MCF 10A (cell line): Measurements from ENCODE around the gene NHSL2. TPM values are rescaled to one million over a fixed set of nuclear protein-coding genes. Genes with fewer than 3 reads are reported as not detected.
A peak's percentile ranks its signal among the peaks of the same experiment; 100 is the strongest.

Experiments
- BruUV-seq: library from RNA; stranded (reverse); fragments of 400-500 nt; replicated peaks from 2 replicates; lab custom pipeline; 2021; lab: Mats Ljungman, UMichigan
- CTCF ChIA-PET: fragments of 300-600 bp; sonication (Branson Sonifier 250); formaldehyde crosslinking; extraction: SDS; loops from one replicate; lab custom pipeline; 2021; ENCODE audit warnings: antibody characterized with exemption, inconsistent platforms; lab: Yijun Ruan, JAX
- POLR2A ChIA-PET: fragments of 300-600, 350-650 bp; sonication (Branson Sonifier 250); formaldehyde crosslinking; extraction: SDS; loops from one replicate; lab custom pipeline; 2020; ENCODE audit warnings: antibody characterized with exemption, inconsistent platforms; lab: Yijun Ruan, JAX
- DNase-seq: peaks from one replicate; pipeline ENCODE4 v3.0.0-alpha.2; 2018; ENCODE audit not compliant: unreplicated experiment
- H3K27ac Mint-ChIP-seq: one replicate; pipeline ENCODE4 v1.8.0; 2022; ENCODE audit warnings: mild to moderate bottlenecking, low read depth, mixed read lengths; ENCODE audit not compliant: unreplicated experiment
- H3K27me3 Mint-ChIP-seq: one replicate; pipeline ENCODE4 v1.8.0; 2022; ENCODE audit warnings: mixed read lengths; ENCODE audit not compliant: insufficient read depth, unreplicated experiment
- H3K36me3 Mint-ChIP-seq: one replicate; pipeline ENCODE4 v1.8.0; 2022; ENCODE audit warnings: mild to moderate bottlenecking, moderate library complexity, mixed read lengths; ENCODE audit not compliant: insufficient read depth, unreplicated experiment
- H3K4me1 Mint-ChIP-seq: one replicate; pipeline ENCODE4 v1.8.0; 2022; ENCODE audit warnings: mixed read lengths; ENCODE audit not compliant: insufficient read depth, unreplicated experiment
- H3K4me3 Mint-ChIP-seq: one replicate; pipeline ENCODE4 v1.8.0; 2022; ENCODE audit warnings: mild to moderate bottlenecking, moderate library complexity, mixed read lengths; ENCODE audit not compliant: unreplicated experiment
- H3K9me3 Mint-ChIP-seq: one replicate; pipeline ENCODE4 v1.8.0; 2022; ENCODE audit warnings: mixed read lengths; ENCODE audit not compliant: unreplicated experiment
- intact Hi-C: fragments of 100-400 bp; cut with micrococcal nuclease; formaldehyde crosslinking; loops from 2 replicates; pipeline ENCODE4 v1.14.1; 2022
- total RNA-seq: library from RNA; stranded (reverse); gene quantifications from 2 replicates; pipeline ENCODE4 v1.2.3, GENCODE V29; 2022
- TF ChIP-seq, protein P1 (sequence below): fragments of 200-600 bp; IDR thresholded peaks from one replicate; pipeline ENCODE4 v1.8.0; 2022; ENCODE audit warnings: antibody characterized with exemption, mild to moderate bottlenecking; ENCODE audit not compliant: unreplicated experiment

Gene NHSL2
- total RNA-seq, 1 experiment from 2014 or later = not detected

DNA sequence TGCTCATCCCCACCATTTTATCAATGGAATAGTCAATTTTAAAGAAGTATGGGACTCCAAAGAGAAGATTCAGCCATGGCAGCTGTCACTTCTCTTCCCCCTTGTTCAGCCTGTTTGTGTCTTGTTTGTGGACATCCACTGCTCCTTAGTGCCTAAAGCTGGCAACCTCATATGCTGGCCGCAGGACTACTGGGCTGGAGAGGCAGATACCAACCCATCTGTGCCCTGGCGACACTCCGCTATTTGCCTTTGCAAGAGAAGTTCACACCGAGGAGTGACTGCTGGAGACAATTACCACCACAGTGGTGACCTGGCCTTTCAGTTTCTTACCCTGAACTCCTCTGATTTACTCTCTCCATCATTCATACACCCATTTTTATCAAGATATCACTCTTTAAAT lies 64.3 kb downstream of the NHSL2 start:
- no peak for DNase-seq
- Mint-ChIP-seq H3K9me3 (no peaks in the 10 kb centered on the region), H3K27me3 (peaks cover 75% of the 10 kb centered on the region), H3K4me3 (no peak overlapping the region), H3K36me3 (no peaks in the 10 kb centered on the region), H3K4me1 (no peaks in the 10 kb centered on the region), H3K27ac (no peak overlapping the region)
- ChIA-PET CTCF (no interaction called here), POLR2A (no interaction called here)
- TF ChIP-seq, protein P1, sequence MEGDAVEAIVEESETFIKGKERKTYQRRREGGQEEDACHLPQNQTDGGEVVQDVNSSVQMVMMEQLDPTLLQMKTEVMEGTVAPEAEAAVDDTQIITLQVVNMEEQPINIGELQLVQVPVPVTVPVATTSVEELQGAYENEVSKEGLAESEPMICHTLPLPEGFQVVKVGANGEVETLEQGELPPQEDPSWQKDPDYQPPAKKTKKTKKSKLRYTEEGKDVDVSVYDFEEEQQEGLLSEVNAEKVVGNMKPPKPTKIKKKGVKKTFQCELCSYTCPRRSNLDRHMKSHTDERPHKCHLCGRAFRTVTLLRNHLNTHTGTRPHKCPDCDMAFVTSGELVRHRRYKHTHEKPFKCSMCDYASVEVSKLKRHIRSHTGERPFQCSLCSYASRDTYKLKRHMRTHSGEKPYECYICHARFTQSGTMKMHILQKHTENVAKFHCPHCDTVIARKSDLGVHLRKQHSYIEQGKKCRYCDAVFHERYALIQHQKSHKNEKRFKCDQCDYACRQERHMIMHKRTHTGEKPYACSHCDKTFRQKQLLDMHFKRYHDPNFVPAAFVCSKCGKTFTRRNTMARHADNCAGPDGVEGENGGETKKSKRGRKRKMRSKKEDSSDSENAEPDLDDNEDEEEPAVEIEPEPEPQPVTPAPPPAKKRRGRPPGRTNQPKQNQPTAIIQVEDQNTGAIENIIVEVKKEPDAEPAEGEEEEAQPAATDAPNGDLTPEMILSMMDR = no peak
- intact Hi-C loops = no loop called here
- BruUV-seq = no TSS peak

- no peak overlapping the region for H3K27ac Mint-ChIP-seq
- BruUV-seq = no TSS peak
These were observed 66.1 kb downstream of the NHSL2 start for GRCh38 chrX:71976753-71977152.

GRCh38 chrX:71978164-71978563 lies 67.5 kb downstream of the NHSL2 start:
- no peaks in the 10 kb centered on the region for H3K9me3 Mint-ChIP-seq
- no peak for DNase-seq
- H3K4me3 Mint-ChIP-seq = no peak overlapping the region
- no peaks in the 10 kb centered on the region for H3K36me3 Mint-ChIP-seq
- no peak overlapping the region for H3K27ac Mint-ChIP-seq
- no peaks in the 10 kb centered on the region for H3K4me1 Mint-ChIP-seq
- ChIA-PET CTCF (interaction anchor here (1.5 kb wide), 1 partner anchor 20 kb away, joined by 11 read pairs; no protein-coding TSS in a partner anchor), POLR2A (no interaction called here)
- H3K27me3 Mint-ChIP-seq = peaks cover 76% of the 10 kb centered on the region
- intact Hi-C loops = no loop called here
- TF ChIP-seq, protein P1 = no peak
- no TSS peak for BruUV-seq

More at GRCh38 chrX:71976753-71977152, 66.1 kb downstream of the NHSL2 start:
- Mint-ChIP-seq H3K4me3 (no peak overlapping the region), H3K36me3 (no peaks in the 10 kb centered on the region), H3K4me1 (no peaks in the 10 kb centered on the region), H3K27me3 (peaks cover 75% of the 10 kb centered on the region), H3K9me3 (no peaks in the 10 kb centered on the region)
- DNase-seq = no peak
- TF ChIP-seq, protein P1 = no peak
- ChIA-PET CTCF (interaction anchor here (0.6 to 1.5 kb wide), 3 partner anchors 8 to 22 kb away, joined by 3 to 11 read pairs (median 4); no protein-coding TSS in a partner anchor), POLR2A (no interaction called here)
- intact Hi-C loops = no loop called here

- Mint-ChIP-seq H3K9me3 (no peaks in the 10 kb centered on the region), H3K27me3 (peaks cover 91% of the 10 kb centered on the region), H3K27ac (no peak overlapping the region), H3K4me1 (peaks cover 4% of the 10 kb centered on the region), H3K4me3 (no peak overlapping the region), H3K36me3 (no peaks in the 10 kb centered on the region)
- intact Hi-C loops = no loop called here
- ChIA-PET CTCF (interaction anchor here (0.5 to 8.0 kb wide), 3 partner anchors 8 to 136 kb away, joined by 3 to 50 read pairs (median 4); no protein-coding TSS in a partner anchor), POLR2A (no interaction called here)
- BruUV-seq = no TSS peak
- TF ChIP-seq, protein P1 = no peak
- peak; percentile 77 for DNase-seq
These were observed 79.3 kb downstream of the NHSL2 start for GRCh38 chrX:71989768-71990426.
